ENCODE data around the gene KPNA6. TPM values are rescaled to one million over a fixed set of nuclear protein-coding genes. Genes with fewer than 3 reads are reported as not detected.

Gene KPNA6
- total RNA-seq, 1 donor from 2014 or later = 78.6 TPM

DNA sequence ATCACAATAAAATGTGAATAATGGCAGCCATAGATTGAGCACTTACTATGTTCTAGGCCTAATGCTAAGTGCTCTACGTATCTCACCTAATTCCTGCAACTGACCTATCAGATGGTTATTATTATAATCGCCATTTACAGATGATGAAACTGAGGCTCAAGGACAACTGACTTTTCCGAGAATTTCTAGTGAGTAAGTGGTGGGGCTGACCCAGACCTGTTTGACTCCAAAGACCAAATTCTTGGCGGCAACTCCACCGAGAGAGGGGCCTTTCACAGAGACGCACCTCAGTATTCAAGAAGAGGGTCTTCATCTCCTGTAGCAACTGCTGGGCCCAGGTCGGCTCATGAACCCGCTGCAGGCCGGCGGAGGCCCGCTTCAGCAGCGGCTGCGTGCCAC is 113.7 kb downstream of the KPNA6 start:
- peaks cover 27% of the 10 kb centered on the region for H3K4me1 Mint-ChIP-seq (ENCODE audit: low read depth)
- peaks cover 25% of the 10 kb centered on the region for H3K36me3 Mint-ChIP-seq (ENCODE audit: low read depth)
- DNase-seq (ENCODE audit: low spot score) = no peak
- peak overlapping the region; percentile 98 for H3K4me3 Mint-ChIP-seq
- peak overlapping the region; percentile 95 for H3K27ac Mint-ChIP-seq
- no peaks in the 10 kb centered on the region for H3K27me3 Mint-ChIP-seq (ENCODE audit: insufficient read depth)
- intact Hi-C loops (cut with micrococcal nuclease) = loop anchor here (10.0 kb wide), 1 partner anchor 53 kb away; no protein-coding TSS in a partner anchor
- H3K9me3 Mint-ChIP-seq = no peaks in the 10 kb centered on the region

- DNase-seq (ENCODE audit: low spot score) = peak; percentile 89
- intact Hi-C loops (cut with micrococcal nuclease) = loop anchor here (1.0 to 10.0 kb wide), 8 partner anchors 21 to 193 kb away; partner anchors contain the start of genes BSDC1, HDAC1 and TXLNA
- peaks cover 25% of the 10 kb centered on the region for H3K36me3 Mint-ChIP-seq (ENCODE audit: low read depth)
- H3K4me1 Mint-ChIP-seq (ENCODE audit: low read depth) = peaks cover 25% of the 10 kb centered on the region
- peak within 1 kb of the TSS; percentile 95 for H3K27ac Mint-ChIP-seq
- no peaks in the 10 kb centered on the region for H3K27me3 Mint-ChIP-seq (ENCODE audit: insufficient read depth)
- no peaks in the 10 kb centered on the region for H3K9me3 Mint-ChIP-seq
- peak within 1 kb of the TSS; percentile 98 for H3K4me3 Mint-ChIP-seq
Observed at GRCh38 chr1:32221980-32222755, 114.3 kb downstream of the KPNA6 start, which contains the start of the genes EIF3I and TMEM234. Gene EIF3I (plus strand): TSS chr1:32222407. CDS start chr1:32222442, 35 bp downstream. Gene TMEM234 (minus strand): TSS chr1:32222353. CDS start chr1:32222322, 31 bp downstream.

- DNase-seq (ENCODE audit: low spot score) = no peak
- H3K36me3 Mint-ChIP-seq (ENCODE audit: low read depth) = peaks cover 33% of the 10 kb centered on the region
- peaks cover 32% of the 10 kb centered on the region for H3K4me1 Mint-ChIP-seq (ENCODE audit: low read depth)
- intact Hi-C loops (cut with micrococcal nuclease) = loop anchor here (2.0 to 10.0 kb wide), 2 partner anchors 51 to 191 kb away; no protein-coding TSS in a partner anchor
- no peaks in the 10 kb centered on the region for H3K27me3 Mint-ChIP-seq (ENCODE audit: insufficient read depth)
- no peaks in the 10 kb centered on the region for H3K9me3 Mint-ChIP-seq
- peak overlapping the region; percentile 73 for H3K27ac Mint-ChIP-seq
- H3K4me3 Mint-ChIP-seq = peak overlapping the region; percentile 98
Observed at GRCh38 chr1:32223683-32224082, 115.8 kb downstream of the KPNA6 start.

DNA sequence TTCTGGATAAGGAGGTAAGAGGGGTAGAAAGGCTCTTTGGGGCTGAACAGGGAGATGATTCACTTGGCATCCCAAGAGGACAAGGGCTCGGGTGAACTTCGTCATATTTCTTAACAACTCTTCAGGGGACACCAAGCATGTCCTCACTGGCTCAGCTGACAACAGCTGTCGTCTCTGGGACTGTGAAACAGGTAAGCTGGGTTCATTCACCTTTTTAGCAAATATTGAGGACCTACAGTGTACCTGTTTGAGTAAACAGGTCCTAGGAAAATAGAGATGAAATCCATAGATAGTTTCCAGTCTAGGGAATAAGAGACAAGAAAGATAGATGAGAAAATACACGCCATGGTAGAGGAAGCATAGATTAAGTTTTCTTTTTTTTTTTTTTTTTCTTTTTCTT is 116.4 kb downstream of the KPNA6 start:
- Mint-ChIP-seq H3K9me3 (no peaks in the 10 kb centered on the region), H3K4me3 (peak overlapping the region; percentile 98), H3K4me1 (ENCODE audit: low read depth) (peaks cover 32% of the 10 kb centered on the region), H3K36me3 (ENCODE audit: low read depth) (peaks cover 39% of the 10 kb centered on the region), H3K27ac (no peak overlapping the region), H3K27me3 (ENCODE audit: insufficient read depth) (no peaks in the 10 kb centered on the region)
- intact Hi-C loops (cut with micrococcal nuclease) = loop anchor here (10.0 kb wide), 1 partner anchor 51 kb away; no protein-coding TSS in a partner anchor
- DNase-seq (ENCODE audit: low spot score) = no peak

Other genes starting within 250 kb of the KPNA6 start
- 390 and 421 TPM in 2 replicates for gene PTP4A2, start 169.7 kb upstream of the KPNA6 start, total RNA-seq
- 156 and 158 TPM in 2 replicates for gene KHDRBS1, start 94.2 kb upstream of the KPNA6 start, total RNA-seq
- 34.2 and 38.8 TPM in 2 replicates for gene TMEM39B, start 35.1 kb upstream of the KPNA6 start, total RNA-seq
- gene TXLNA, start 71.6 kb downstream of the KPNA6 start, total RNA-seq = 109 and 110 TPM in 2 replicates
- gene CCDC28B, start 92.5 kb downstream of the KPNA6 start, total RNA-seq = 28.2 and 32.6 TPM in 2 replicates
- gene IQCC, start 97.6 kb downstream of the KPNA6 start, total RNA-seq = 5.7 and 6.0 TPM in 2 replicates
- 0.15 TPM in 1 of 2 replicates, not detected in the other for gene DCDC2B, start 101.0 kb downstream of the KPNA6 start, total RNA-seq
- gene TMEM234, start 114.3 kb downstream of the KPNA6 start, total RNA-seq = 13.5 and 15.0 TPM in 2 replicates
- gene EIF3I, start 114.4 kb downstream of the KPNA6 start, total RNA-seq = 297 TPM in 2 replicates
- gene FAM167B, start 139.2 kb downstream of the KPNA6 start, total RNA-seq = 0.57 and 0.61 TPM in 2 replicates
- gene LCK, start 143.2 kb downstream of the KPNA6 start, total RNA-seq = 269 and 281 TPM in 2 replicates
- gene HDAC1, start 184.0 kb downstream of the KPNA6 start, total RNA-seq = 177 and 179 TPM in 2 replicates
- 31.6 and 31.8 TPM in 2 replicates for gene MARCKSL1, start 228.2 kb downstream of the KPNA6 start, total RNA-seq